Measurements from ENCODE around the gene ANO8.

GRCh38 chr19:17358395-17358794, 23.7 kb upstream of the ANO8 start:
- TF ChIP-seq EZH2 (IDR thresholded peaks at IDR 0.05): no peak
- TF ChIP-seq POLR2AphosphoS5 (IDR thresholded peaks at IDR 0.05; ENCODE audit: borderline replicate concordance, low read depth, low read length): no peak
